Immature natural killer cell (primary cell): ENCODE results near the gene CD99. TPM values are rescaled to one million over a fixed set of nuclear protein-coding genes. Genes with fewer than 3 reads are reported as not detected.

Experiments used
- DNase-seq, 3 donors: peaks; one replicate each; pipeline ENCODE4 v3.0.0; 2022; ENCODE audit warnings: mixed read lengths in 1 of 3
- H3K27ac Mint-ChIP-seq, 6 donors: one replicate each; pipeline ENCODE4 v1.8.0; 2020; ENCODE audit warnings: mixed read lengths in 6 of 6, mild to moderate bottlenecking in 5 of 6, inconsistent platforms in 4 of 6, moderate library complexity in 3 of 6
- H3K27me3 Mint-ChIP-seq, 3 donors: one replicate each; pipeline ENCODE4 v1.8.0; 2020 to 2021; ENCODE audit warnings: low read depth in 3 of 3, mild to moderate bottlenecking in 3 of 3, mixed read lengths in 3 of 3, moderate library complexity in 3 of 3, inconsistent platforms in 1 of 3
- H3K36me3 Mint-ChIP-seq, 3 donors: one replicate each; pipeline ENCODE4 v1.8.0; 2020; ENCODE audit warnings: mixed read lengths in 3 of 3, inconsistent platforms in 2 of 3, mild to moderate bottlenecking in 2 of 3
- H3K4me1 Mint-ChIP-seq, 2 donors: one replicate each; pipeline ENCODE4 v1.8.0; 2020; ENCODE audit warnings: inconsistent platforms in 2 of 2, mild to moderate bottlenecking in 2 of 2, mixed read lengths in 2 of 2, moderate library complexity in 1 of 2
- H3K4me3 Mint-ChIP-seq, 5 donors: one replicate each; pipeline ENCODE4 v1.8.0; 2020; ENCODE audit warnings: mild to moderate bottlenecking in 5 of 5, mixed read lengths in 5 of 5, inconsistent platforms in 3 of 5, moderate library complexity in 3 of 5
- H3K9me3 Mint-ChIP-seq, 6 donors: one replicate each; pipeline ENCODE4 v1.8.0; 2020; ENCODE audit warnings: mild to moderate bottlenecking in 6 of 6, mixed read lengths in 6 of 6, inconsistent platforms in 4 of 6, moderate library complexity in 3 of 6
- polyA plus RNA-seq, 3 donors: library from polyadenylated mRNA; unstranded; fragments of 300-500 nt; fragmentation: Illumina TruSeq; gene quantifications; one replicate each; pipeline ENCODE4 v1.2.3, GENCODE V29; 2021

Gene CD99
- polyA plus RNA-seq, 3 donors from 2014 or later: 479 to 672 (median 543) TPM

DNA sequence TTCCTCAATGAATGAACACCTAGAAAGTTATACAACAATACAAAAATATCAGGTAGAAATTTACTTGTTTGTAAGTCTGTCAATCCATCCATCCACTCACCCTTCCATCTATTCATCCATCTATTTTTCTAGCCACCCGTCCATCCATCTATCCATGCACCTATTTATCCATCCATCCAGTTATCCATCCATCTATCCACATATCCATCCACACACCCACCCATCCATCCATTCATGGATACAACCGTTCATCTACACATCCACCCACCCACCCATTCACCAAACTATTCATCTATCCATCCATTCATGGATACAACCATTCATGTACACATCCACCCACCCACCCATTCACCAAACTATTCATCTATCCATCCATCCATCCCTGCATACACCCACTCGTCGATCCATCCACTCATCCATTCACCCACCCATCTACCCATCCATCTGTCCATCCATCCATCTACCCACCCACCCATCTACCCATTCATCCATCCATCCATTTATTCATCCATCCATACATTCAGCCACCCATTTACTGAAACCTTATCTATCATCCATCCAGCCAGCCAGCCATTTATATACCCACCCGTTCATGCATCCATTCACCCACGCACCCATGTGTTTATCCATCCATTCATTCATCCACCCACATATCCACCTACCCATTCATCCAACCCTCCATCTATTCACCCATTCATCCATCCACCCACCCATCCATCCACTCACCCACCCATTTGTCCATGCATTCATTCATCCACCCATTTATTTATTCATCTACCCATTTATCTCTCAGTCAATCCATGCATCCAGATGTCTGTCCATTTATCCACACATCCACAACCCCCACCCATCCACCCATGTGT is 10.4 kb upstream of the CD99 start:
- Mint-ChIP-seq H3K9me3 (no peaks in the 10 kb centered on the region), H3K4me1 (no peaks in the 10 kb centered on the region), H3K27me3 (peaks cover 2% of the 10 kb centered on the region in 3 donors), H3K4me3 (no peak overlapping the region), H3K27ac (no peak overlapping the region), H3K36me3 (peaks cover 0 to 4% (median 0%) of the 10 kb centered on the region in 3 donors)
- DNase-seq: no peak

DNA sequence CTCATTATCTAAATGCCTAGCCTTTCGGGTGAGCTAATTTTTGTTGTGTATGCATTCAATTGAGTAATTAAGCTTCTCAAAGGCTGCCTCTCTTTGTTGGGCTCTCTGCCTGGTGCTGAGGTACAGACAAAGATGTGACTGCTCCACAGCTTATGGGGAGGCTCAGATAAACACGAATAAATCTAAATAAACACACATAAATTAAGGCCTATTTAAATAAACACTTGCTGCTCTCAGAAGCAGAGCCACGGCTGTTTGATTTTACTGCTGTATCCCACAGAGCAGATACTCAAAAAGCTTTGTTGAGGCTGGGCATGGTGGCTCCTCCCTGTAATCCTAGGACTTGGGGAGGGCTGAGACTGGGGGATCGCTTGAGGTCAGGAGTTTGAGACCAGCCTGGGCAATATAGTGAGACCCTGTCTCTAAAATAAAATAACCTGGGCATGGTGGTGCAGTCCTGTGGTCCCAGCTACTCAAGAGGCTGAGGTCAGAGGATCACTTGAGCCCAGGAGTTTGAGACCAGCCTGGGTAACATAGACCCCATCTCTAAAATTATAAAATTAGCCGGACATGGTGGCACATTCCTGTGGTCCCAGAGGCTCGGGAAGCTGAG is 8.4 kb upstream of the CD99 start:
- H3K36me3 Mint-ChIP-seq: peaks cover 0 to 4% (median 0%) of the 10 kb centered on the region in 3 donors
- peaks cover 2% of the 10 kb centered on the region in 3 donors for H3K27me3 Mint-ChIP-seq
- H3K4me1 Mint-ChIP-seq: no peaks in the 10 kb centered on the region
- H3K9me3 Mint-ChIP-seq: no peaks in the 10 kb centered on the region
- no peak overlapping the region for H3K27ac Mint-ChIP-seq
- H3K4me3 Mint-ChIP-seq: no peak overlapping the region
- no peak for DNase-seq

DNA sequence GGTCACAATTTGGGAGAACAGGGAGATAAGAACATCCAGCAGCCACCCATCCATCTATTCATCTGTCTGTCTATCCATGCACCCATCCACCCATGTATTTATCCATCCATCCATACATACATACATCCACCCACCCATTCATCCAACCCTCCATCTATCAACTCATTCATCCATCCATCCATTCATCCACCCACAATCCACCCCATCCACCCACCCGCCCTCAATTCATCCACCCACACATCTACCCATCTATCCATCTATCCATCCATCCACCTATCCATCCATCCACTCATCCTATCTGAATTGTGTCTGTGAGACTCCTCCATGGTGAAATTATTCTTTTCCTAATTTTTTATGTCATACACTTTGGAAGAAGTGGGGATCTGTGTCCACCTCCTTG is 6.8 kb upstream of the CD99 start:
- Mint-ChIP-seq H3K27ac (no peak overlapping the region), H3K36me3 (peaks cover 0 to 4% (median 0%) of the 10 kb centered on the region in 3 donors), H3K27me3 (peaks cover 2% of the 10 kb centered on the region in 3 donors), H3K4me3 (no peak overlapping the region), H3K9me3 (no peaks in the 10 kb centered on the region), H3K4me1 (no peaks in the 10 kb centered on the region)
- no peak for DNase-seq

DNA sequence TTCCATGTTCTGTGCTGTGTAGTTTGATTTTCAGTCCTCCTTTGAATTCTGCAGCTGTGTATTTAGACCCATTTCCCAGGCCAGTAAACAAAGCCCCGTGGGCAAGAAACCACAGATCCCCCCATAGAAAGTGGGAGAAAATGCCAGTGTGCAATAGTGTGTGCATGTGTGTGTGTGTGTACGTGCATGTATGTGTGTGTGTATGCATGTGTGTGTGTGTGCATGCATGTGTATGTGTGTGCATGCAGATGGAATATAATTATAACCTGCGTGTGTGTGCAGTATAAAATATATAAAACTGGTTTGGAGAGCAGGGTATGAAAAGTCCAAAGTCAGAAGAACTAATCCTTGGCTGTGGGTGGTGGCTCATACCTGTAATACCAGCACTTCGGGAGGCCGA is 5.2 kb upstream of the CD99 start:
- H3K9me3 Mint-ChIP-seq: no peaks in the 10 kb centered on the region
- no peak overlapping the region for H3K27ac Mint-ChIP-seq
- peaks cover 0 to 4% (median 0%) of the 10 kb centered on the region in 3 donors for H3K27me3 Mint-ChIP-seq
- no peak overlapping the region for H3K4me3 Mint-ChIP-seq
- no peaks in the 10 kb centered on the region for H3K4me1 Mint-ChIP-seq
- DNase-seq: no peak
- H3K36me3 Mint-ChIP-seq: no peaks in the 10 kb centered on the region

DNA sequence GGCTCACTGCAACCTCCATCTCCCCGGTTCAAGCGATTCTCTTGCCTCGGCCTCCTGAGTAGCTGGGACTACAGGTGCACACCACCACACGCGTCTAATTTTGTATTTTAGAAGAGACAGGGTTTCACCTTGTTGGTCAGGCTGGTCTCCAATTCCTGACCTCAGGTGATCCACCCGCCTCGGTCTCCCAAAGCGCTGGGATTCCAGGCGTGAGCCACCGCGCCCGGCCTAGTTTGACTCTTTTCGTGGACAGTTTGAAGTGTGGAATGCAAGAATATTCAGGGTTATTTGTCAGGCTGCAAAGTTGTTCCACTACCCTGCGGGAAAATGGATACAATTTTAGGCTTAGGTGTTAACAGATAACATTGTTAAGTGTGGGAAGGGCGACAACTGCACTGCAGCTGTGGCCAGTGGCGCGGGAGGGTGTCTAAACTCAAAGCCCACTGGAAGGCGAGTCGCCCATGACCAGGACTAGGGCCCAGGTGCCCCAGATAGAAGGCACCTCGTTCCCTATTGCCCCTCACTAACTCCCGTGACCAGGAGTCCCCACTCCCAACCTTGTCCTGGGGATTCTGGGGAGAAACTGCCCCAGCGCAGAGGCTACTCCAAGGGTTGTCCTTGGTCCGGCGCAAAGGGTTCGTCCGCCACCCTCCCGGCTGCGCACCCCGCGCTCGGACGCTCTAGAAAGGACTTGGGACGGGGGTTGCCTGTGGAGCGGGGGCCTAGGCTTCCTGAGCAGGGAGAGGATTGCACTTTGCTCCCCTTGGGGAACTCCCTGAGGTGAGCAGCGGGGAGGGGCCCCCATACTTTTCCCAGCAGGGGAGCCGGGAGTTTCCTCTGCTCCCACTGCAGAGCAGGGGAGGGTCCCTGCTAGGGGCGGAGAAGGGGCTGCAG is 1.1 kb upstream of the CD99 start:
- H3K27ac Mint-ChIP-seq: peak overlapping the region in 2 of 6 donors; percentile 38 to 40
- H3K36me3 Mint-ChIP-seq: no peaks in the 10 kb centered on the region
- H3K4me3 Mint-ChIP-seq: peak overlapping the region; percentile 57 to 93 (median 71)
- H3K9me3 Mint-ChIP-seq: no peaks in the 10 kb centered on the region
- DNase-seq: no peak
- peaks cover 2 to 3% (median 2%) of the 10 kb centered on the region in 3 donors for H3K27me3 Mint-ChIP-seq
- peaks cover 33 to 34% of the 10 kb centered on the region in 2 donors for H3K4me1 Mint-ChIP-seq

DNA sequence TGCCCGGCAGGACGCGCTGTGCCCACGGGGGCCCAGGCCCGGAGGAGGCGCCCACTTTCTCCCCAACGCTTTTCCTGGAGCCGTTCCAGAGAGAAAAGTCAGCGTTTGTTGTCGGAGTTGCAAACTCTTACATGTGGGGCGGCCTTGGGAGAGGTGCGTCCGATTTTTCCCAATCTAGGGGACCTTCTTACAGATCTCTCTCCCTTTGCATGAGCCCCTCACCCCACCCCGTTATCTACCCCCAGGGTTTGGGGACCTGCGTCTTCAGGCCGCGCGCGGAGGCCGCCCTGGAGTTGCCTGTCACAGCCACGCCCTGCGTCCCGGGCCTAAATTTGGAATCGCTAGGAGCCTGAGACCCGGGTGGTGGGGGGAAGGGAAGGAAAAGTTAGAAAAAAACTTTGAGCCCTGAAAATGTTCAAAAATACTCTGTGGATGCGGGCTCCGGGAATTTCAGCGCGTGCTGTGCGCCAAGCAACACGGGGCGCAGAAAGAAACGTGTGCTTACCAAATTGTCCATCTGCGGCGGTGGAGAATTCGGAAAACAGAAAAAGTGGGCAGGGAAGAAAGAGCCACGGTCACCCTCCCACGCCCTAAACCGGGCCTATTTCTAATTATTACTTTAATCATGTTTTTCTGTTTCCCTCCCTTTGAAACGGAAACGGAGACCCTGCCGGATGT is 587 bp downstream of the CD99 start:
- no peaks in the 10 kb centered on the region for H3K9me3 Mint-ChIP-seq
- peaks cover 50% of the 10 kb centered on the region in 2 donors for H3K4me1 Mint-ChIP-seq
- peak overlapping the region; percentile 91 to 99 (median 98) for H3K4me3 Mint-ChIP-seq
- H3K36me3 Mint-ChIP-seq: peaks cover 0 to 2% (median 0%) of the 10 kb centered on the region in 3 donors
- H3K27me3 Mint-ChIP-seq: peaks cover 2 to 5% (median 2%) of the 10 kb centered on the region in 3 donors
- peak overlapping the region; percentile 87 to 95 (median 90) for H3K27ac Mint-ChIP-seq
- DNase-seq: peak in 1 of 3 donors; percentile 24

DNA sequence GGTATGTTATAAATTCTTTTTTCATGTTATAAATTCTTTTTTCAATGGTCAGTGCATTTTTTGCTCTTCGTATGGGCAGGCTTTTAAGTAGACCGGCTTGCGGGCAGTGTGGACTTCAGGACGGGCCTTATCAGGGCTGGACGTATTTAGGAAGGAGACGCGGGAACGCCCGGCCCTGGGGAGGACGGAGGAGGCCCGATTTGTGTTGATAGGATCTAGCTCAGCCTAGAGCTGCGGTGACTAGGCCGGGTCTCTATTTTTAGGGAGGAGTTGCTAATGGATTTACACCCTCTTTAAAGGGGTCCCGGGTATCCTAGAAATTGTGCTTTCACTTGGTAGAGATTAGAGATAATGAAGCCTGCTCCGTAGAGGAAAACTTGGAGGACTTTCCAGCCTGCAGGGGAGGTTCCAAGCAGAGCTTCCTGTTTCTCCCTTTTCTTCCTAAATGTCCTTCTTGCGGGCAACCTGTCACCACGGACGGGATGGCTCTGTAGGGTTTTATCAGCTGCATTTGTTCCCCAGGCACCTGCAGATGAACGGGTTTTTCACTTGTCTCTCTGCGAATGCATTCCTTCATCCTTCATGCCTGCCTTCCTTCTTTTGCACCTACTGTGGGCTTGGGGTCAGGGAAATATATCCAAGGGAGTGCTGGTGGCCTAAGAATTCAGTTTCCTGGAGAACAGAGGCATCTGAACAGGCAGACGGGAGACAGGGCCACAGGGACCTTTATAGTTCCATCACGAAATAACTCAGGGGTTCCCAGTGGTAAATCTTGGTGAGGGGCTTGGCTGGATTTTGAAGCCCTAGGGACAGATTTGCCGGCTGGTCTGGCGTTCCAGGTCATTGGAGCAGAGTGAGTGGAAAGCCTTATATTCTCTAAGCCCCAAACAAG is 1.4 kb downstream of the CD99 start:
- no peak for DNase-seq
- Mint-ChIP-seq H3K27me3 (peaks cover 2 to 6% (median 2%) of the 10 kb centered on the region in 3 donors), H3K4me3 (peak overlapping the region; percentile 91 to 99 (median 98)), H3K9me3 (no peaks in the 10 kb centered on the region), H3K36me3 (peaks cover 0 to 4% (median 0%) of the 10 kb centered on the region in 3 donors), H3K4me1 (peaks cover 58% of the 10 kb centered on the region in 2 donors), H3K27ac (peak overlapping the region; percentile 87 to 95 (median 90))

DNA sequence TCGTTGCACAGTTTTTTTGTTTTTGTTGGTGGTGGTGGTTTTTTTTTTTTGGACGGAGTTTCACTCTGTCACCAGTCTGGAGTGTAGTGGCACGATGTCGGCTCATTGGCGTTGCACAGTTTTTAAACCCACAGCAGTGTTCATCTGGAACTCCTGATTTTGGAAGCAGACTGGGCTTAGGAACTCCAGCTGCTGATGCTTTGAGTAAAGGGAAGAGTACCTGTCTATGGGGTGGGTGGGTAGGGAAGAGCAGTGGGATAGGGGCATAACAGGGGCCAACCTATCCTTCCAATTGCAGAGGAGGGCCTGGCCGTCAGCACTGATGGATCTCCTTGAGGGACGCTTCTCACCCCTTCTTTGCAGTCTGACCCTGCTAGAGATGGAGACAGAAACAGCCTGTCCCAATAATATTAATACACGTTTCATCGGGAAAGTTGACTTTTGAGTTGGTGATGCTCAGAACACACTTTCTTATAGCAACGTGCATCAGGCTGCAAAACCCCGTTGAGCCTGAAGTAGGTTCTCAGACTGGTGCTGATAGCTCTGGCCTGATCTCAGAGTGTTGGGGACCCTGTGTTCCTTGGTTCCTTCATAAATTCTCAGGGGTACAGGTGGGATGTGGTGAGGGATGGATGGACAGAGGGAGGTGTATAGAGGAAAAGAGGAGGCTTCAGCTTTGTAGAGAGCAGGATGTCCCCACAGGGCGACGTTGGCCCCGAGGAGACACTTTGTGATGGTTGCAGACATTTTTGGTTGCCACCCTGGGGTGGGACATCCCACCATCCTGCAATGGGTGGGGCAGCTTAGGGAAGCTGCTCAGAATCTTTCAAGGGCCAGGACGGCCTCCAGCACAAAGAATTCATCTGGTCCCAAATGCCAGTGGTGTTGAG is 2.3 kb downstream of the CD99 start:
- H3K27me3 Mint-ChIP-seq: peaks cover 2 to 7% (median 6%) of the 10 kb centered on the region in 3 donors
- peak in 1 of 3 donors; percentile 35 for DNase-seq

DNA sequence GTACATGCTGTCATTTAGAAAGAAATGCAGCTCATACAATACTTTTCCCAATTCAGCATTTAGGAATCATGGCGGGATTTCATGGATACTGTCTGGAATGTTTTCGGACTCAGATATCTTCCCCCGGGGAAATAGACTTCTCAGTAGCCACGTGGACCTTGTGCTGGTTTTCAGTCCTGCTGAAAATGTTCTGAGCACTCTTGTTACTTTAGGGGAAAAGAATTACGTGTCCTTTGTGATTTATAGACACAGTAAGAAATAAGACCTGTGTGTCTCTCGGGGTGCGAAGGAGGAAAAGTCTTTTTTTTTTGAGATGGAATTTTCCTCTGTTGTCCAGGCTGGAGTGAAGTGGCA is 3.8 kb downstream of the CD99 start:
- H3K27me3 Mint-ChIP-seq: peaks cover 0 to 7% (median 6%) of the 10 kb centered on the region in 3 donors
- peak overlapping the region; percentile 21 to 98 (median 38) for H3K4me3 Mint-ChIP-seq
- DNase-seq: no peak
- peaks cover 80 to 82% of the 10 kb centered on the region in 2 donors for H3K4me1 Mint-ChIP-seq
- H3K27ac Mint-ChIP-seq: peak overlapping the region; percentile 55 to 96 (median 80)
- peaks cover 0 to 4% (median 0%) of the 10 kb centered on the region in 3 donors for H3K36me3 Mint-ChIP-seq
- H3K9me3 Mint-ChIP-seq: no peaks in the 10 kb centered on the region

More for the DNA sequence above, 2.3 kb downstream of the CD99 start:
- Mint-ChIP-seq H3K9me3 (no peaks in the 10 kb centered on the region), H3K4me3 (peak overlapping the region; percentile 91 to 99 (median 98)), H3K27ac (peak overlapping the region; percentile 87 to 96 (median 92)), H3K4me1 (peaks cover 67% of the 10 kb centered on the region in 2 donors), H3K36me3 (peaks cover 0 to 4% (median 0%) of the 10 kb centered on the region in 3 donors)

DNA sequence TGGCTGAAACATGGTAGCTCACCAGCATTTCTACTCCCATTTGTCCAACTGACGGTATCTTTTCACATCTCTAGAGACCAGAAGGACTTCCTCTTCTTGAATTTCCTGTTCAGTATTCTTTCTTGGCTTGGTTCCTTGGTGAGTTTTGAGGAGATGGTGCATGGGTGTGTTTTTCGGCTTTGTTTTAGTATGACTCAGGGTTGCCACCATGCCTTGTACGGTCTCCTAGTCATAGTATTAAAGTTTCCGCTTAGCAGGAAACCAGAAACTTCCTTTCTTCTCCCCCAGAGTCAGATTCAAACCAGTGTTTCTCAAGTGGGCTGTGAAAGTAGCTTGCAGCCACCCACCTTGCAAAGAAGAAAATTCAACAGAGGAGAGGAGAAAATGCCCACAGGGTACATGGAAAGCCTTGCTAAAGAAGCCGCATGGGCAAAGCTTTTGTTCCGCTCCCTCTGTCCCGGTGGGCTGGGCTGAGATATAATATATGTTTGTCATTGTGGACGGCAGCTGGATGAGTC is 5.7 kb downstream of the CD99 start:
- H3K4me3 Mint-ChIP-seq: peak overlapping the region; percentile 72 to 88 (median 85)
- H3K9me3 Mint-ChIP-seq: peaks cover 0 to 3% (median 0%) of the 10 kb centered on the region in 6 donors
- peaks cover 2 to 9% (median 7%) of the 10 kb centered on the region in 3 donors for H3K27me3 Mint-ChIP-seq
- H3K4me1 Mint-ChIP-seq: peaks cover 97 to 100% of the 10 kb centered on the region in 2 donors
- DNase-seq: peak; percentile 67 to 75 (median 69)
- peak overlapping the region; percentile 89 to 96 (median 94) for H3K27ac Mint-ChIP-seq
- H3K36me3 Mint-ChIP-seq: peaks cover 0 to 14% (median 7%) of the 10 kb centered on the region in 3 donors

DNA sequence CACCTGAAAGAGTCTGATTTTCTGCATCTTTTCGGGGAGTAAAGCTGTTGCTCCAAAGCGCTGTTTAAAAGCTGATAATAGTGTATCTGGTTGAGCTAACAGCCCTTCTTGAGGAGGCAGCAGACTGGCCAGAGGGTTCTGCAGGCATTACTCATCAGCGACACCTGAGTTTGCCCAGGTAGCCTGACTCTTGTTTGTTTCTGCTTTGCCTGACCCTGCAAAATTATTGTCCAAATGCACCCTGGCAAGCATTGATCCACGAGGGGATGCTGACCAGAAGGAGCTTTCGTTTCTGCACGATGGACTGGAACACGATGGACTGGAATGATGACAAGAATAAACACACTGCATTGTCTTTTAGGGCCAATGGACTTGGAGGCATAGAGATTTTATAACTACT is 6.2 kb downstream of the CD99 start:
- H3K27ac Mint-ChIP-seq: peak overlapping the region; percentile 89 to 96 (median 94)
- peaks cover 0 to 3% (median 0%) of the 10 kb centered on the region in 6 donors for H3K9me3 Mint-ChIP-seq
- peaks cover 2 to 9% (median 5%) of the 10 kb centered on the region in 3 donors for H3K27me3 Mint-ChIP-seq
- peak overlapping the region; percentile 72 to 88 (median 85) for H3K4me3 Mint-ChIP-seq
- peaks cover 0 to 14% (median 7%) of the 10 kb centered on the region in 3 donors for H3K36me3 Mint-ChIP-seq
- DNase-seq: peak in 1 of 3 donors; percentile 28
- H3K4me1 Mint-ChIP-seq: peaks cover 95 to 100% of the 10 kb centered on the region in 2 donors
